Loucy (cell line): Measurements from ENCODE around the gene CST3.

ENCODE experiments used
- H2AFZ ChIP-seq: fragments of 200-600 bp; sonication (generic); 2 replicates; pipeline ENCODE4 v1.6.0; 2016; ENCODE audit warnings: antibody characterized with exemption, mild to moderate bottlenecking, low read length, moderate library complexity
- H3F3A ChIP-seq: fragments of 200-600 bp; 2 replicates; pipeline ENCODE4 v1.6.0; 2016; ENCODE audit warnings: antibody characterized with exemption, low read depth, mild to moderate bottlenecking
- H3K27me3 ChIP-seq: fragments of 200-600 bp; sonication (generic); 2 replicates; pipeline ENCODE4 v1.6.1; 2014; ENCODE audit warnings: low read length, mild to moderate bottlenecking; ENCODE audit not compliant: insufficient read depth, poor library complexity, severe bottlenecking
- H3K36me3 ChIP-seq: fragments of 200-600 bp; sonication (generic); 2 replicates; pipeline ENCODE4 v1.6.1; 2016; ENCODE audit warnings: low read length; ENCODE audit not compliant: insufficient read depth
- H3K4me1 ChIP-seq: fragments of 200-600 bp; sonication (generic); 2 replicates; pipeline ENCODE4 v1.5.1; 2014; ENCODE audit warnings: low read length, mild to moderate bottlenecking; ENCODE audit not compliant: insufficient read depth, poor library complexity, severe bottlenecking
- H3K4me2 ChIP-seq: fragments of 200-600 bp; sonication (generic); 2 replicates; pipeline ENCODE4 v1.6.0; 2014; ENCODE audit warnings: antibody characterized with exemption, low read length, low read depth, mild to moderate bottlenecking; ENCODE audit not compliant: poor library complexity, severe bottlenecking
- H3K4me3 ChIP-seq: fragments of 200-600 bp; sonication (generic); 2 replicates; pipeline ENCODE4 v1.5.1; 2014; ENCODE audit warnings: low read length, mild to moderate bottlenecking, mixed read lengths; ENCODE audit not compliant: poor library complexity, severe bottlenecking
- H3K79me2 ChIP-seq: fragments of 200-600 bp; sonication (generic); 2 replicates; pipeline ENCODE4 v1.6.1; 2014; ENCODE audit warnings: low read length; ENCODE audit not compliant: insufficient read depth
- H3K9ac ChIP-seq: fragments of 200-600 bp; sonication (generic); 2 replicates; pipeline ENCODE4 v1.6.0; 2014; ENCODE audit warnings: mild to moderate bottlenecking, low read depth, low read length, moderate library complexity; ENCODE audit not compliant: poor library complexity, severe bottlenecking
- H3K9me2 ChIP-seq: fragments of 200-600 bp; sonication (generic); replicated peaks from 2 replicates; pipeline ENCODE4 v1.6.1; 2016; ENCODE audit warnings: low read depth, low read length, mixed read lengths
- H3K9me3 ChIP-seq: fragments of 200-600 bp; sonication (generic); 2 replicates; pipeline ENCODE4 v1.6.1; 2014; ENCODE audit warnings: mild to moderate bottlenecking, antibody characterized with exemption, low read length, low read depth; ENCODE audit not compliant: insufficient read depth
- H4K20me1 ChIP-seq: fragments of 200-600 bp; sonication (generic); 2 replicates; pipeline ENCODE4 v1.6.0; 2014; ENCODE audit warnings: antibody characterized with exemption, low read length, mild to moderate bottlenecking; ENCODE audit not compliant: insufficient read depth, poor library complexity, severe bottlenecking
- EZH2phosphoT487 ChIP-seq: fragments of 200-600 bp; IDR thresholded peaks from 2 replicates; pipeline ENCODE4 v1.6.1; 2018; ENCODE audit warnings: antibody characterized with exemption, mild to moderate bottlenecking, moderate library complexity, borderline replicate concordance
- TF ChIP-seq, protein P1 (sequence below): fragments of 200-600 bp; sonication (generic); conservative IDR thresholded peaks from 2 replicates; pipeline ENCODE4 v1.5.1; 2014; ENCODE audit warnings: mild to moderate bottlenecking, antibody characterized with exemption, low read length

The CST3 gene

DNA sequence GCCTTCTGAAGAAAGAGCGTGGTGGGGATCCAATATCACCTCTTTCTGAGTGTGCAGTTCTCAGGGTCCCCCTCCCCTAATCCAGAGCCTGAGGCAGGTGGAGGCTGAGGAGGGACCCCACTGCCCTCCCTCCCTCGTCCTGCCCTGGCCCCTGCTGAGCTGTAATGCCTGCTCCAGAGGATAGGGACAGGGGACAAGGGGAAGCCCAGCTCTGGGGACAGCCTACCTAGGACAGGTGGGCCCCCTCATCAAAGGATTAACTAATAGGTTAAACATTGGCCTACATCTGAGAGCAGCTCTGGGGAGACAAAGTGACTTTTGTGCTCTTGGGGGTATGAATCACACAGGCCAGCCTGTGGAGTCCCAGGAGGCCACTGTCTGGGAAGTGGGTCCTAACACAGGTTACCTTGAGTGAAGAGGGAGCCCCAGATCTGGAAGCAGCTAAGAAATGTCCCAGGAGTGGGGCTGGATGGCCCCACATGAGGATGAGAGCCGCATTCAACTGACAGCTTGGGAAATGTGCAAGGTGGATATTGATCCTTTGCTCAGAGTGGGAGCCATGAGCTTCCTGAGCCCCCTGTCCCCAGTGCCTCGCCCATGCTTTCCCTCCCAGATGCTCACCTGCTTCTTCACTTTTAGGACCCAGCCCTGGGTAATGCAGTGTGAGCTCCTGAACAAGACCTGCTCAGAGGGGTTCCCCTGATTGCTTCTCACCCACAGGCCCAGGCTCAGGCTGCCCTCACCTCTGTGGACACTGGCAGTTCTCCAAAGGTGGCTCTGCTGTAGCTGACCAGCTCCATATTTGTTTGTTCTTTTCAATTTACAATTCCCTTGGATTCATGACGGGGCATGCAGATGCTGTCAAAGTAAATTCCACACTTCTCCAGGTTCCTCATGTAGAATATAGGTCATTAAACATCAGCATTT lies 51.7 kb downstream of the CST3 start:
- no peaks in the 10 kb centered on the region for H3K36me3 ChIP-seq
- no peak for TF ChIP-seq EZH2phosphoT487
- TF ChIP-seq, protein P1, sequence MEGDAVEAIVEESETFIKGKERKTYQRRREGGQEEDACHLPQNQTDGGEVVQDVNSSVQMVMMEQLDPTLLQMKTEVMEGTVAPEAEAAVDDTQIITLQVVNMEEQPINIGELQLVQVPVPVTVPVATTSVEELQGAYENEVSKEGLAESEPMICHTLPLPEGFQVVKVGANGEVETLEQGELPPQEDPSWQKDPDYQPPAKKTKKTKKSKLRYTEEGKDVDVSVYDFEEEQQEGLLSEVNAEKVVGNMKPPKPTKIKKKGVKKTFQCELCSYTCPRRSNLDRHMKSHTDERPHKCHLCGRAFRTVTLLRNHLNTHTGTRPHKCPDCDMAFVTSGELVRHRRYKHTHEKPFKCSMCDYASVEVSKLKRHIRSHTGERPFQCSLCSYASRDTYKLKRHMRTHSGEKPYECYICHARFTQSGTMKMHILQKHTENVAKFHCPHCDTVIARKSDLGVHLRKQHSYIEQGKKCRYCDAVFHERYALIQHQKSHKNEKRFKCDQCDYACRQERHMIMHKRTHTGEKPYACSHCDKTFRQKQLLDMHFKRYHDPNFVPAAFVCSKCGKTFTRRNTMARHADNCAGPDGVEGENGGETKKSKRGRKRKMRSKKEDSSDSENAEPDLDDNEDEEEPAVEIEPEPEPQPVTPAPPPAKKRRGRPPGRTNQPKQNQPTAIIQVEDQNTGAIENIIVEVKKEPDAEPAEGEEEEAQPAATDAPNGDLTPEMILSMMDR: no peak

DNA sequence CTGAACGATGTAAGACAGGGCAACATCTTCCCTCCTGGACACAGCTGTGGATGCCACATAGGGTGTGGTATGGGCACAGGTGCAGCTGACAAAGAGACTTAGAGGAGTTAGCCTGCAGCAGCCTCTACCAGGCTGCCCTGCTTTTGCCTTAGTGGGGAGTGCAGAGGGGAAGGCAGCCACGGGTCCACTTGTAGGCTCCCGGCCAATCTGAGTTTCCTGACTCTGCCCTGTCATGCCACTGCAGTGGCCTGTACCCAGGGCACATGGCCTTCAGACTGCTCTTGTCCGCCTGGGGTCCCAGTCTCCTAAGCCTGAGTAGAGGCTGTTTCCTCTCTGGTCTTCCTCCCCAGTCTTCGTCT lies 52.3 kb downstream of the CST3 start:
- Histone ChIP-seq H3K4me1 (no peaks in the 10 kb centered on the region), H3K4me3 (no peak overlapping the region), H3K27me3 (no peaks in the 10 kb centered on the region), H4K20me1 (no peaks in the 10 kb centered on the region), H3K9ac (no peak overlapping the region), H3F3A (no peaks in the 10 kb centered on the region), H3K79me2 (no peaks in the 10 kb centered on the region), H2AFZ (no peak overlapping the region), H3K9me2 (no peaks in the 10 kb centered on the region), H3K36me3 (no peaks in the 10 kb centered on the region), H3K4me2 (no peak overlapping the region), H3K9me3 (no peaks in the 10 kb centered on the region; the same call in 1 of the 2 replicates)
- TF ChIP-seq, protein P1: no peak
- no peak for TF ChIP-seq EZH2phosphoT487

More for the DNA sequence above, 51.7 kb downstream of the CST3 start:
- H3K9me2 ChIP-seq: no peaks in the 10 kb centered on the region
- no peaks in the 10 kb centered on the region for H4K20me1 ChIP-seq
- no peaks in the 10 kb centered on the region; the same call in 1 of the 2 replicates for H3K9me3 ChIP-seq
- H3K27me3 ChIP-seq: no peaks in the 10 kb centered on the region
- H3F3A ChIP-seq: no peaks in the 10 kb centered on the region
- H3K4me2 ChIP-seq: no peak overlapping the region
- H2AFZ ChIP-seq: no peak overlapping the region
- no peak overlapping the region for H3K4me3 ChIP-seq
- no peak overlapping the region for H3K9ac ChIP-seq
- H3K4me1 ChIP-seq: no peaks in the 10 kb centered on the region
- H3K79me2 ChIP-seq: no peaks in the 10 kb centered on the region

DNA sequence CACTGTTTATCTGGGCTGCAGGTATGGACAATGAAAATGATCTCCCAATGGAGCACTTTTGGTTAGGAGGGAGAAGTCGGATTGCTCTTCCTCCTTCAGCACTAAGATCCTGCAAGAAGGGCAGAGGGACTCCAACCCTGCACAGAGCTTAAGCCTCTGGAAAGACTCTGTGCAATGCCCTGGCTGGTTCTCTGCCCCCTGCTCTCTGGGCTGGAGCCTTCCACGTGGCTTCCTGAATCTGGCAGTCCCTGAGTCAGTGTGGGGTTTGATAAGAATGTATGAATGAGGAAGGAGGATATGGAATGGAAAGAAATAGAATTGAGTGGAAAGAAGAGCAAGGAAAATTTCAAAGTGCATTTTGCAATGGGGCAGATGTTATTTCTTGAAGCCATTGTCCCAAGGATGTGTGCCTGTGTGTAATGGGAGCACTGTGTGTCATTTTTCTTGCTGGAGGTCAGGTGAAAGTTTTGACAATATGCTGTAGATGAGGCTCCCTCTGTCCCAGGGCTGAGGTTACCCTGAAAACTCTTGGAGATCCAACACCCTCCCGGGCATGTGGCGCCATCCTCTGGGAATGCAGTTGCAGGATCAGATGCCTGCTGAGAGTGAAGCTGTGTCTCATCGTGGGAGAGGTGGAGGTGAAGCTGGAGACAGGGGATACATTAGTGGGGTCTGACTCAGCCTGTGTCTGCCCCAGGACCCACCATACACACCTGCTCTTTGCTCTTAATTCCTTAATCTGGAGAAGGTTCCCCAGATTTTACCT lies 53.1 kb downstream of the CST3 start:
- H3K9me3 ChIP-seq: no peaks in the 10 kb centered on the region; the same call in 1 of the 2 replicates
- H3K4me1 ChIP-seq: no peaks in the 10 kb centered on the region
- no peak overlapping the region for H3K4me3 ChIP-seq
- no peaks in the 10 kb centered on the region for H3K9me2 ChIP-seq
- no peaks in the 10 kb centered on the region for H3F3A ChIP-seq
- no peaks in the 10 kb centered on the region for H3K79me2 ChIP-seq
- H2AFZ ChIP-seq: no peak overlapping the region
- no peak overlapping the region for H3K4me2 ChIP-seq
- no peaks in the 10 kb centered on the region for H4K20me1 ChIP-seq
- H3K27me3 ChIP-seq: no peaks in the 10 kb centered on the region
- H3K36me3 ChIP-seq: no peaks in the 10 kb centered on the region
- no peak for TF ChIP-seq EZH2phosphoT487
- TF ChIP-seq, protein P1: no peak
- no peak overlapping the region for H3K9ac ChIP-seq
